Liver (tissue), 3 donors: ENCODE measurements around the gene ITGA7.

Experiments used
- CTCF ChIP-seq: fragments of 150-350 bp; IDR thresholded peaks from 2 replicates; pipeline ENCODE4 v1.5.1; 2017; ENCODE audit warnings: improper control_type of control experiment, low read depth, low read length; ENCODE audit not compliant: missing input control
- EGR1 ChIP-seq, 2 donors: IDR thresholded peaks; 2 replicates each; pipeline ENCODE4 v1.6.1; 2016 to 2018; ENCODE audit warnings: antibody characterized with exemption in 2 of 2, low read depth in 2 of 2
- HNF4G ChIP-seq: IDR thresholded peaks from 2 replicates; pipeline ENCODE4 v1.6.1; 2016; ENCODE audit warnings: antibody characterized with exemption
- REST ChIP-seq: IDR thresholded peaks from 2 replicates; pipeline ENCODE4 v1.6.1; 2016; ENCODE audit warnings: antibody characterized with exemption, mild to moderate bottlenecking
- donor health status: healthy.
- donor health status: healthy.

- no peak for TF ChIP-seq EGR1 (IDR thresholded peaks at IDR 0.05; ENCODE audit: low read depth in 2 of 2)
- no peak for TF ChIP-seq CTCF
- no peak for TF ChIP-seq REST
- no peak for TF ChIP-seq HNF4G
These were observed 31.0 kb downstream of the ITGA7 start for GRCh38 chr12:55676707-55677106.
